ENCODE data around the gene DPP9. TPM values are rescaled to one million over a fixed set of nuclear protein-coding genes. Genes with fewer than 3 reads are reported as not detected.

Gene DPP9
- polyA plus RNA-seq, 3 donors, result 12.6 to 23.8 (median 13.9) TPM

DNA sequence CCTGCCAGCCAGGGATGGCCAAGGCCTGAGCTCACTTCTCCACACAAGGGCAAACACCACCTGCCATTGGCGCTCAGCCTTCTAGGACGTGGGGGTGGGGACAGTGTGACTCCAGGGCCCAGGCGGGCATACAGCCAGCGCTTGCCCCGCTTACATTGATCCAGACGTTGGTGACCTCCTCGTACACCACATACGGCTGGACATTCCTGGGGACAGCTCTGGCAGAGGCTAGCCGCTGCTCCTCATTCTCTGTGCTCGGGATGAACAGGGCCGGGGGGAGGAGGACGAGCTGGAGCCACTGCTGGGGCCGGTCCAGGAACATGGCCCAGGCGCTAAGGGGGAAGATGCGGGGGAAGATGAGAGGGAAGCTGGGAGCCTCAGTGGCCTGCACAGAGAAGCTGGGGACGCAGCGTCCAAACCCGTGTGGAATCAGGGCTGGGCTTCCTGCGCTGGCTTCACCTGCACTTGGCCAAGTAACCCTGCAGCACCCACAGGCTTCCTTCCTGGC lies 28.4 kb downstream of the DPP9 start:
- no peak overlapping the region for H2AFZ ChIP-seq (ENCODE audit: insufficient read depth, low read depth, low read length, poor library complexity, severe bottlenecking)
- peaks cover 0 to 3% (median 2%) of the 10 kb centered on the region in 3 donors for H3K27me3 Mint-ChIP-seq (ENCODE audit: low read depth in 3 of 3)
- H3K27ac Mint-ChIP-seq, result no peak overlapping the region
- H3K36me3 Mint-ChIP-seq, result peaks cover 75 to 97% of the 10 kb centered on the region in 2 donors
- no peak overlapping the region for H3K4me3 Mint-ChIP-seq
- no peaks in the 10 kb centered on the region for H3K27me3 ChIP-seq (ENCODE audit: control insufficient read depth in 2 of 2, insufficient read depth in 2 of 2, low read length in 2 of 2)
- TF ChIP-seq, protein P1, sequence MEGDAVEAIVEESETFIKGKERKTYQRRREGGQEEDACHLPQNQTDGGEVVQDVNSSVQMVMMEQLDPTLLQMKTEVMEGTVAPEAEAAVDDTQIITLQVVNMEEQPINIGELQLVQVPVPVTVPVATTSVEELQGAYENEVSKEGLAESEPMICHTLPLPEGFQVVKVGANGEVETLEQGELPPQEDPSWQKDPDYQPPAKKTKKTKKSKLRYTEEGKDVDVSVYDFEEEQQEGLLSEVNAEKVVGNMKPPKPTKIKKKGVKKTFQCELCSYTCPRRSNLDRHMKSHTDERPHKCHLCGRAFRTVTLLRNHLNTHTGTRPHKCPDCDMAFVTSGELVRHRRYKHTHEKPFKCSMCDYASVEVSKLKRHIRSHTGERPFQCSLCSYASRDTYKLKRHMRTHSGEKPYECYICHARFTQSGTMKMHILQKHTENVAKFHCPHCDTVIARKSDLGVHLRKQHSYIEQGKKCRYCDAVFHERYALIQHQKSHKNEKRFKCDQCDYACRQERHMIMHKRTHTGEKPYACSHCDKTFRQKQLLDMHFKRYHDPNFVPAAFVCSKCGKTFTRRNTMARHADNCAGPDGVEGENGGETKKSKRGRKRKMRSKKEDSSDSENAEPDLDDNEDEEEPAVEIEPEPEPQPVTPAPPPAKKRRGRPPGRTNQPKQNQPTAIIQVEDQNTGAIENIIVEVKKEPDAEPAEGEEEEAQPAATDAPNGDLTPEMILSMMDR (IDR thresholded peaks at IDR 0.05), result no peak
- peaks cover 8% of the 10 kb centered on the region for H3K4me1 Mint-ChIP-seq
- WGBS (ENCODE audit: insufficient coverage), result 97% methylated on average over 18 of the region's 19 CpGs
- no peak overlapping the region for H3K27ac ChIP-seq (ENCODE audit: low read depth in 1 of 2, low read length in 2 of 2)
- H3K9me3 Mint-ChIP-seq, result no peaks in the 10 kb centered on the region
- no peak overlapping the region for H3K4me3 ChIP-seq (replicated peaks in 1 of 3; ENCODE audit: low read depth in 2 of 3, low read length in 3 of 3)
- no peaks in the 10 kb centered on the region for H3K9me3 ChIP-seq (replicated peaks in 1 of 2; ENCODE audit: control insufficient read depth in 1 of 2, insufficient read depth in 1 of 2, low read length in 2 of 2)
- intact Hi-C loops (cut with micrococcal nuclease), result no loop called here
- H3K4me1 ChIP-seq (ENCODE audit: control insufficient read depth in 1 of 2, insufficient read depth in 2 of 2, low read length in 2 of 2), result peaks cover 0 to 6% of the 10 kb centered on the region in 2 donors
- peaks cover 88 to 96% of the 10 kb centered on the region in 2 donors for H3K36me3 ChIP-seq (replicated peaks in 1 of 2; ENCODE audit: control insufficient read depth in 1 of 2, insufficient read depth in 2 of 2, low read length in 2 of 2)
- H3K9ac ChIP-seq (ENCODE audit: insufficient read depth, low read length, poor library complexity, severe bottlenecking), result no peak overlapping the region
- no peak for DNase-seq
- peaks cover 5% of the 10 kb centered on the region for H4K20me1 ChIP-seq (ENCODE audit: insufficient read depth, low read length)
- no peak overlapping the region for H3K4me2 ChIP-seq (replicated peaks; ENCODE audit: extremely low read depth, low read length, poor library complexity, severe bottlenecking)
- H3K79me2 ChIP-seq (ENCODE audit: insufficient read depth, low read length), result no peaks in the 10 kb centered on the region

DNA sequence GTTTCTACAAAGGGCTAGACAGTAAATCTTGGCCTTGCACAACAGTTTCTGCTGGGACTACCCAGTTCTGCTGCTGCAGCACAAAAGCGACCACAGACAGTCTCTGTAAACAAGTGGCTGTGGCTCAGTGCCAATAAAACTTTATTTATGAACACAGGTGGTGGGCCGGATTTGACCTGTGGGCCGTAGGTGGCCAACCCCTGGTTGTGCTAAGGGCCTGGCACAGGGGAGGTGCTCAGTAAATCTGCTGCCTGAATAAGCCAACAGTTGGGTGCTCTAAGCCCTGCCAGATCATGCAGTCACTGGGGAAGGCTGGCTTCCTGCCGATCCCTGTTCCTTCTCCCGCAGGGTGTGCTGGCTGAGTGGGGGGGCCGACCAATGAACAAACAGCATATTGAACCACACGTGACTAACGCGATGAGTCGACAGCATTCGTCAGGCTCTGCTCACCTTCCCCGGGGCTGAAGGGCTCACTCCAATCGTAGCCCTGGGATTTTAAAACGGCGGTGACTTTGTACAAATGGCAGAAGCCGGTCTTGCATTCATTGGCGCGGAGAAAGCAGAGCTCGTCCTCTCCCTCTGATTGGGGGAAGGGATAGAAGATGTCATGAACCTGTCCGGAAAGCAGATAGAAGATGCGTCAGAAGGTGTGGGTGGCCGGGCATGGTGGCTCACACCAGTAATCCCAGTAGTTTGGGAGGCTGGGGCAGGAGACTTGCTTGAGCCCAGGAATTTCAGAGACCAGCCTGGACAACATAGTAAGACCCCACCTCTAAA lies 29.2 kb downstream of the DPP9 start:
- Histone ChIP-seq H3K4me1 (ENCODE audit: control insufficient read depth in 1 of 2, insufficient read depth in 2 of 2, low read length in 2 of 2) (peaks cover 0 to 6% of the 10 kb centered on the region in 2 donors), H3K36me3 (replicated peaks in 1 of 2; ENCODE audit: control insufficient read depth in 1 of 2, insufficient read depth in 2 of 2, low read length in 2 of 2) (peaks cover 88 to 96% of the 10 kb centered on the region in 2 donors), H3K4me3 (replicated peaks in 1 of 3; ENCODE audit: low read depth in 2 of 3, low read length in 3 of 3) (no peak overlapping the region), H3K4me2 (replicated peaks; ENCODE audit: extremely low read depth, low read length, poor library complexity, severe bottlenecking) (no peak overlapping the region), H4K20me1 (ENCODE audit: insufficient read depth, low read length) (peaks cover 5% of the 10 kb centered on the region), H3K27ac (ENCODE audit: low read depth in 1 of 2, low read length in 2 of 2) (no peak overlapping the region), H2AFZ (ENCODE audit: insufficient read depth, low read depth, low read length, poor library complexity, severe bottlenecking) (no peak overlapping the region), H3K9ac (ENCODE audit: insufficient read depth, low read length, poor library complexity, severe bottlenecking) (no peak overlapping the region), H3K27me3 (ENCODE audit: control insufficient read depth in 2 of 2, insufficient read depth in 2 of 2, low read length in 2 of 2) (no peaks in the 10 kb centered on the region), H3K79me2 (ENCODE audit: insufficient read depth, low read length) (no peaks in the 10 kb centered on the region), H3K9me3 (replicated peaks in 1 of 2; ENCODE audit: control insufficient read depth in 1 of 2, insufficient read depth in 1 of 2, low read length in 2 of 2) (no peaks in the 10 kb centered on the region)
- Mint-ChIP-seq H3K36me3 (peaks cover 76 to 97% of the 10 kb centered on the region in 2 donors), H3K27me3 (ENCODE audit: low read depth in 3 of 3) (peaks cover 0 to 3% (median 2%) of the 10 kb centered on the region in 3 donors), H3K4me3 (no peak overlapping the region), H3K9me3 (no peaks in the 10 kb centered on the region), H3K27ac (peak overlapping the region in 3 of 7 donors; percentile 11 to 65 (median 58)), H3K4me1 (peaks cover 8% of the 10 kb centered on the region)
- intact Hi-C loops (cut with micrococcal nuclease), result no loop called here
- 93% methylated on average over 18 of the region's 22 CpGs for WGBS (ENCODE audit: insufficient coverage)
- TF ChIP-seq, protein P1 (IDR thresholded peaks at IDR 0.05), result no peak
- no peak for DNase-seq

All from CD14-positive monocyte (primary cell).